ENCODE data around the gene RYK. TPM values are rescaled to one million over a fixed set of nuclear protein-coding genes. Genes with fewer than 3 reads are reported as not detected.

The RYK gene
- total RNA-seq, 1 experiment from 2014 or later: 93.7 TPM

DNA sequence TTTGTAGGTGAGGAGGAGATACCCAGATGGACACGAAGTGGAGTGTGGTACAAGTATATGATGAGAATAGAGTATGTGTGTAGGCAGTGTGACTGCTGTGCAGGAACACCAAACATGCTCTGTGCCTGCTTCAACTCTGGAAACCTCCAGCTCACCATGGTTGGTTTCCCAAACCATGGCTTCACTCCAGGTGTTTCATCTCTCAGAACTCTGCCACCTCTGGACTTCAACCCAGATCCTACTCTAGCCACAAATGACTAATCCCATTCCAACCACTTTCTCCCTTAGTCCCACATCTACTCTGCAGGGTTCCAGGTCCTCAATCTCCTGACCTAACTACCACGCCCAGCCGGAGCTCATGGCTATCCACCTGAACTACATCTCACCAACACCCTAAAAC, 102.1 kb downstream of the RYK start:
- Histone ChIP-seq H3F3A (ENCODE audit: insufficient read depth, low read depth) (no peaks in the 10 kb centered on the region), H3K79me2 (ENCODE audit: low read depth) (no peaks in the 10 kb centered on the region), H3K9me2 (ENCODE audit: insufficient read depth) (no peaks in the 10 kb centered on the region), H4K20me1 (ENCODE audit: insufficient read depth) (no peaks in the 10 kb centered on the region), H3K36me3 (ENCODE audit: low read depth) (peaks cover 9% of the 10 kb centered on the region; the same call in 1 of the 2 replicates), H2AFZ (no peak overlapping the region), H3K4me3 (no peak overlapping the region), H3K9me3 (ENCODE audit: insufficient read depth, low read depth) (no peaks in the 10 kb centered on the region), H3K4me1 (replicated peaks; ENCODE audit: insufficient read depth) (no peaks in the 10 kb centered on the region), H3K4me2 (no peak overlapping the region), H3K27ac (no peak overlapping the region), H3K27me3 (ENCODE audit: insufficient read depth, low read depth) (no peaks in the 10 kb centered on the region)
- BruUV-seq (replicated peaks): no TSS peak
- DNase-seq: no peak
- POLR2A ChIA-PET (ENCODE audit: unreplicated experiment): no interaction called here
- CTCF ChIA-PET: no interaction called here
- TF ChIP-seq, protein P1, sequence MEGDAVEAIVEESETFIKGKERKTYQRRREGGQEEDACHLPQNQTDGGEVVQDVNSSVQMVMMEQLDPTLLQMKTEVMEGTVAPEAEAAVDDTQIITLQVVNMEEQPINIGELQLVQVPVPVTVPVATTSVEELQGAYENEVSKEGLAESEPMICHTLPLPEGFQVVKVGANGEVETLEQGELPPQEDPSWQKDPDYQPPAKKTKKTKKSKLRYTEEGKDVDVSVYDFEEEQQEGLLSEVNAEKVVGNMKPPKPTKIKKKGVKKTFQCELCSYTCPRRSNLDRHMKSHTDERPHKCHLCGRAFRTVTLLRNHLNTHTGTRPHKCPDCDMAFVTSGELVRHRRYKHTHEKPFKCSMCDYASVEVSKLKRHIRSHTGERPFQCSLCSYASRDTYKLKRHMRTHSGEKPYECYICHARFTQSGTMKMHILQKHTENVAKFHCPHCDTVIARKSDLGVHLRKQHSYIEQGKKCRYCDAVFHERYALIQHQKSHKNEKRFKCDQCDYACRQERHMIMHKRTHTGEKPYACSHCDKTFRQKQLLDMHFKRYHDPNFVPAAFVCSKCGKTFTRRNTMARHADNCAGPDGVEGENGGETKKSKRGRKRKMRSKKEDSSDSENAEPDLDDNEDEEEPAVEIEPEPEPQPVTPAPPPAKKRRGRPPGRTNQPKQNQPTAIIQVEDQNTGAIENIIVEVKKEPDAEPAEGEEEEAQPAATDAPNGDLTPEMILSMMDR (conservative IDR thresholded peaks at IDR 0.05): no peak
- no peak for TF ChIP-seq EZH2 (IDR thresholded peaks at IDR 0.05; ENCODE audit: low read depth)
- intact Hi-C loops (cut with micrococcal nuclease; ENCODE audit: unreplicated experiment): no loop called here

- Histone ChIP-seq H3K9me2 (ENCODE audit: insufficient read depth) (no peaks in the 10 kb centered on the region), H3K36me3 (ENCODE audit: low read depth) (peaks cover 9% of the 10 kb centered on the region; the same call in 1 of the 2 replicates), H3K4me3 (no peak overlapping the region), H2AFZ (no peak overlapping the region), H3K79me2 (ENCODE audit: low read depth) (no peaks in the 10 kb centered on the region), H3K4me2 (no peak overlapping the region), H4K20me1 (ENCODE audit: insufficient read depth) (no peaks in the 10 kb centered on the region), H3K27me3 (ENCODE audit: insufficient read depth, low read depth) (no peaks in the 10 kb centered on the region), H3K27ac (no peak overlapping the region), H3K4me1 (replicated peaks; ENCODE audit: insufficient read depth) (no peaks in the 10 kb centered on the region), H3K9me3 (ENCODE audit: insufficient read depth, low read depth) (no peaks in the 10 kb centered on the region), H3F3A (ENCODE audit: insufficient read depth, low read depth) (no peaks in the 10 kb centered on the region)
- intact Hi-C loops (cut with micrococcal nuclease; ENCODE audit: unreplicated experiment): no loop called here
- no TSS peak for BruUV-seq (replicated peaks)
- ChIA-PET CTCF (no interaction called here), POLR2A (ENCODE audit: unreplicated experiment) (no interaction called here)
- DNase-seq: no peak
- no peak for TF ChIP-seq EZH2 (IDR thresholded peaks at IDR 0.05; ENCODE audit: low read depth)
- TF ChIP-seq, protein P1 (conservative IDR thresholded peaks at IDR 0.05): no peak
Observed at GRCh38 chr3:134147411-134147810, 103.2 kb downstream of the RYK start.

DNA sequence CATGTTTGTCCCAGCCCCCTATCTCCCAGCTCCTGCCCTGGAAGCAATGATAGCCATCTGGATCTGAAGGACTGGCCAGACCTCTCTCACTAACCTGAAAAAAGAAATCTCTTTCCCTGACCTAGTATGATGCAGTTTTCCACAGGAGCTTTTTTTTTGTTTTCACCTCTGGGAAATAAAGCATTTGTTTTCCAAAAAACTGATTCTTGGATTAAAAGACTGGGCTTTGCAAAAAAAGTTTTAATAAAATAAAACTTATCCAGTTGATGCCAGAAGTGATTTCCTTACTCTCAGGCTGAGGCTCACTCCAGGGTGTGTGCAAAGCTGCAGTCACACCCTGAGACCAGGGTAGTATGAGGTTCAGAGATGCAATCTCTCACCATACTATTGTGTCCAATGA, 104.0 kb downstream of the RYK start:
- Histone ChIP-seq H3K36me3 (ENCODE audit: low read depth) (peaks cover 4% of the 10 kb centered on the region; the same call in 1 of the 2 replicates), H3K4me1 (replicated peaks; ENCODE audit: insufficient read depth) (no peaks in the 10 kb centered on the region), H3K27ac (no peak overlapping the region), H3F3A (ENCODE audit: insufficient read depth, low read depth) (no peaks in the 10 kb centered on the region), H3K9me2 (ENCODE audit: insufficient read depth) (no peaks in the 10 kb centered on the region), H3K9me3 (ENCODE audit: insufficient read depth, low read depth) (no peaks in the 10 kb centered on the region), H2AFZ (no peak overlapping the region), H3K79me2 (ENCODE audit: low read depth) (no peaks in the 10 kb centered on the region), H3K4me2 (no peak overlapping the region), H4K20me1 (ENCODE audit: insufficient read depth) (no peaks in the 10 kb centered on the region), H3K4me3 (no peak overlapping the region), H3K27me3 (ENCODE audit: insufficient read depth, low read depth) (no peaks in the 10 kb centered on the region)
- BruUV-seq (replicated peaks): no TSS peak
- TF ChIP-seq, protein P1 (conservative IDR thresholded peaks at IDR 0.05): no peak
- no peak for TF ChIP-seq EZH2 (IDR thresholded peaks at IDR 0.05; ENCODE audit: low read depth)
- ChIA-PET CTCF (no interaction called here), POLR2A (ENCODE audit: unreplicated experiment) (interaction anchor here (0.7 kb wide), 1 partner anchor 274 kb away, joined by 5 read pairs; no protein-coding TSS in a partner anchor)
- DNase-seq: no peak
- intact Hi-C loops (cut with micrococcal nuclease; ENCODE audit: unreplicated experiment): no loop called here
